GM19463 (cell line): ENCODE measurements around the gene SLC38A6.
A peak's percentile ranks its signal among the peaks of the same experiment; 100 is the strongest.

Source experiments
- ATAC-seq: cut with Tn5 transposase; IDR thresholded peaks from one replicate; pipeline ENCODE4 v1.9.1; 2021; ENCODE audit warnings: mild to moderate bottlenecking, moderate library complexity; ENCODE audit not compliant: unreplicated experiment

SLC38A6 gene

GRCh38 chr14:60975551-60975950, 5.5 kb upstream of the SLC38A6 start:
- no peak for ATAC-seq

GRCh38 chr14:60977847-60978246, 3.2 kb upstream of the SLC38A6 start:
- no peak for ATAC-seq

GRCh38 chr14:60981633-60982455, 799 bp downstream of the SLC38A6 start:
- no peak for ATAC-seq

DNA sequence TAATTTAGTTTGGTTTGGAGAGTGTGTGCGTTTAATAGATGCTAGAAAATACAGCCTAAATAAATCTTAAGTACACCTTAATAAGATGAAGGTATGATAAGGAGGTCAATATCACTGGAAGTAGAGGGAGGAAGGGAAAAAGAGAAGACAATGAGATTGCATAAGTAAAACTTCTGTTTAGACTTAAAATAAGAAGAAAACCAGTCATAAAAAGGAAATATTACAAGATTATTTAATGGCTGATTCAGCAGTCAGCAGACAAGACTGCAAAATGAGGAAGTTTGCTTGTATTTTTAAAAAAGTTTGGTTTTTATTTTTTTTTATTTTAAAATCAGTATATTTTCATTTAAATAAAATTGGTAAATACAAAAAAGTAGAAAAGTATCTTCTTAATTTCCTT, 3.2 kb downstream of the SLC38A6 start:
- ATAC-seq: no peak

DNA sequence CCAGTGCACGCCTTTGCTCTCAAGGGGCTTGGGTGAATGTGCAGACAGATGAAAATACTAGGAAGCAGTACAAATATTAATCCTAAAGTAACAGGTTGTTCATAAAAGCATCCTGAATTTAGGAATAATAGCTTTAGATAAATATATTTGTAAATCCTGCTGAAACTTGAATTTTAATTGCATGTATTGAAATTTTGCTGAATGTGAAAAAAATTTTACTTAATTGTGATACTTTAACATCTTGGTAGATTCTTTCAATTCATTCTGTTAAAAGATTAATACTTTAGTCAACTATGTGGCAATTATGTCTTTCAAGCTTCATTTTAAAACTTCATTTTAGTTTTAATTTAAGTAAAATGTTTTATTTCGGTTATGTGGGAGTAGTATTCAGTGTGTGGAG, 5.5 kb downstream of the SLC38A6 start:
- ATAC-seq: no peak

GRCh38 chr14:60989599-60989998, 8.6 kb downstream of the SLC38A6 start:
- ATAC-seq: no peak

GRCh38 chr14:60998617-60999016, 17.6 kb downstream of the SLC38A6 start:
- no peak for ATAC-seq

DNA sequence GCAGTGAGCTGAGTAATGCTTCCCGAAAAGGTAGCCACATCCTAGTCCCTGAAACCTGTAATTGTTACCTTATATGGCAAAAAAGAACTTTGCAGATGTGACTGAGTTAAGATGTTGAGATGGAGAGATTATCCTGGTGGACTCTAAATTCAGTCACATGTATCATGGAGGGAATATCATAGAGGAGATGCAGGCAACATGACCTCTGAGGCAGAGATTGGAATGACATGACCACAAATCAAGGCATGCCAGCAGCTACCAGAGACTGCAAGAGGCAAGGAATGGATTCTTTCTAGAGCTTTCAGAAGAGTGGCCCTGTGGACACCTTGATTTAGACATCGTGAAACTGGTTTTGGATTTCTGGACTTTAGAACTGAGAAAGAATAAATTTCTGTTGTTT, 18.5 kb downstream of the SLC38A6 start:
- no peak for ATAC-seq

DNA sequence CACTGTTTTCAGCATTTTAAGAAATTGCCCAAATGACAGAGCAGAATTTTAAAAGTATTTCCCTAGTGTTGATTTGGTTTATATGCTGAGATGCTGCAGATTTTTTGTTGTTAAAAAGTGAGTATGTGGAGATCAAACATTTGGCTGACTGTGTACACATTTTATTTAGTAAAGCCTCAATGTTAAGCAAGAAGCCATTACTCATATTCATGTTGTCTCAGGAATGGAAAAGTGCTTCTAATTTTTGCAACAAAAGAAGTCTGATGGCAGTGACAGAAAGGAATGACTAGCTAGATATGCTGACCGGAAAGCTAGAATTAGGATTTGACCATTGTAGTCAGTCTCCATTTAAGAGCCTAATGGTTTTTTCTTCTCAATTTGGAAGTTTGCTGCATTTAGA, 22.5 kb downstream of the SLC38A6 start:
- ATAC-seq: no peak

GRCh38 chr14:61019537-61019936, 38.5 kb downstream of the SLC38A6 start:
- ATAC-seq: no peak

DNA sequence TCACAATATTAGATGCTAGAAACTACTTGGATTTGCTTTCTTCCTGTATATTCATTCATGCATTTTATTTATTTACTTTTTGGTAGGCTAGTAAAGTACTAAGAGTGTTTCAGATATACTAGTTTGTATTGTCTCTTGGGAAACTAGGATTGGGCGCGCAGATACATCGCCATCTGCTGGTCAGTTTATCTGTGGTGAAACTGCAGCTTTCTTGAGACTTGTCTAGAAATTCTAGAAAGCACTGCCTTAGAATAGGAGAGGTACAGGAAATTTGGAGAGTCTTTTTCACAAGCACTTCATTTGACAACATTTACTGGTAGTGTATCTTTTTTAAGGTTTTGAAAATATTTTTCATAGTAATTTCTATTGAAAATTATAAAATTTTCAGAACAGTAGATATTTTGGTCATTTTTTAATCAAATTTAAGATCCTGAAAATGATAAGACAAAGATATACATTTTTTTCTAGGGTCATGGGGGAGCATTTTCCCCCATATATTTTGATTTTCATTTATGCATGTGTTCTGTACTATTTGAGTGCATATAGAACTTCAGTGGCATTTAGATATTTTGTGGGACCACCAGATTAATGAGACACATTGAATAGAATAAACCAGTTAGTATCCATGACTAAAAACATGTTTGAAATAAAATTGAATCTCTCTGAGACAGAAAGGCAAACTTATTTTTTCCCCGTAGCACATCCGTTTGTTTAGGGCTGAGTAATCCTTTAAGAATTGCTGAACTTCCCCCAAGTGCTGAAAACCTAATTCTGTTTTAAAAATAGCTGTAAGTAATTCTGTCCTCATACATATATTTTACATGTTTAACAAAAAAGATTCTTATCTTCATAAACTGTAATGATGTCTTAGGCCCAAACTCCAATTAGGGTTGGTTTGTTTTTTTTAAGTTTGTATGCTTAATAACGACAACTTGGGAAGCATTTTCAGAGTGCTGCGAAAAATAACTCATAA, 44.5 kb downstream of the SLC38A6 start:
- ATAC-seq: no peak

DNA sequence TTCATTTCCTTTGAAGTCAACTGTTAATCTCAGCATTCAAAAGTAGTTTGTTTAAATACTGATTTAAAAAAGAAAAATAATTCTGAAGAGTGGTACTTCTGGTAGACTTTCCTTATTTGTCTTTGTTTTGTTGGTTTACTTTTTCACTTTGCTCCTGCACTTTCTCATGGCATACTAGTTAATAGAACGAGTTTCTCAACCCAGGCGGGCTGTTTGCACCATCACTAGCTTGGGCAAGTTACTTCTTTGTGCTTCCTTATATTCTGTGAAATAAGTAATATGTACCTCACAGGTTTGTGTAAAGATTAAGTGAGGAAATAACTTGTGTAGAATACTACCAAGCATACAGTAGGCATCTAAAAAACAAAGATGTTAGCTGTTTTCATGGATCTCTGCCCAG, 45.5 kb downstream of the SLC38A6 start:
- ATAC-seq: no peak

DNA sequence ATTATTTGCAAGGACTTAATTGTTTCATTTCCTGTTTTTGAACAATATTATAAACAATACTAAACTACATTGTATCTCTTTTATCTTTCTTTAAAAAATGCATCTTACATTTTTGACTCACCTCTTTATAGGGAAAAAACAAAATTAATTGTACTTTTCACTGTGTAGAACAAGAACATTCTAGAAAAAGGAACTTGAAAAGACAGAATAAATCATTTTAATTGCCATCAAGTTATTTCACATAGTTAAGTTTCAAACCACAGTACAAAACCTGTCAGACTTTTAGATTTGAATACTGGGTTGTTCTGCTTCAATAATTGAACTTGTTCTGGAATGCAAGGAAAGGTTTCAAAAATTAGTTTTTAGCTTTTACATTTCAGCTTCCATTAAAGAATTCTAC, 50.0 kb downstream of the SLC38A6 start:
- ATAC-seq: no peak

DNA sequence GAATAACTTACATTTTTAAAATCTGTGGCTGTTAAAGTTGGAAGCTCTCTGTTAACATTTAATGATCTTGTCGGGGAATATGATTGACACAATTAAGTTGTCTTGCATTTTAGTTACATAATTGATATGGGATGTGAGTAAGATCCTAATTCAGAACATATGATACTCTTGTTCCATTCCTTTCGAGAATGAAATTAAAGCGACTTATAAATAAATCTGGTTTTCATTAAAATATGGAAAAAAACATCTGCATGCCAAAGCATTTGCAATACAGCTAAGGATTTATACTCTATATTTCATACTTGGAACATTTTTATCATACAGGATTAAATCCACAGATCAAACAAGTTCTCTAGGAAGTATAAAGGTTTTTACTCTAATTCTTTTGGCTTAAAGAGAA, 52.0 kb downstream of the SLC38A6 start:
- ATAC-seq: no peak

- no peak for ATAC-seq
These were observed 52.8 kb downstream of the SLC38A6 start for GRCh38 chr14:61033855-61034254.

DNA sequence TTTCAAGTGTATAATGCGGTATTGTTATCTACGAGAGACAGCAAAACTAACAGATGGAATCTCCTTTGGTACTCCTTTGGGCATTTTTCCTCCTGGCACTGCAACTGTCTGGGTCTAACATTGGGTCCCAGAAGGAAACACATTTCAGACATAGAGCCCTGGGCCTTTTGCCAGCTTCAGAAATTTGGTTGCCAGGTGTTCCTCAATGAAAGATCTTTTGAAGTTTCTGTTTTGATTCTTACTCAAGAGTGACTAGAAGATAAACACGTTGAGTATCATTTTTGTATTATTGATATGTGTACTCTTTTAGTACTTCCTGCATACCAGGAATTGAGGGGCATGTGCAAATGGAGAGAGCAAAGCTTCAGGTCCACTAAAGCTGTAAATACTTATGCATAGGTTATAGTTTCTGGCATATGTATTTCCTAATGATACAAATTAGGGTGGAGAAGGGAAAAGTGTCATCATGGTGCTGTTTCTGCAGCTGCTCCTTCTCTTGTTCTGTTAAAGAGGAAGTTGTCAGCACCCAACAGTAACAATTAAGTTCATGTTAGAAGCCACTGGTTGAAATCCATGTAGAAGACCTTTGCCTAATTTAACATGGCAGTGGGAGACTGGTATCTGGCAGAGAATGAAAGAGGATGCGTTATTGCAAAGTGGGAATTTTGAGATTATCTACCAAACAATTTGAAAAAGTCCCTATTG, 53.5 kb downstream of the SLC38A6 start:
- peak; percentile 86 for ATAC-seq

DNA sequence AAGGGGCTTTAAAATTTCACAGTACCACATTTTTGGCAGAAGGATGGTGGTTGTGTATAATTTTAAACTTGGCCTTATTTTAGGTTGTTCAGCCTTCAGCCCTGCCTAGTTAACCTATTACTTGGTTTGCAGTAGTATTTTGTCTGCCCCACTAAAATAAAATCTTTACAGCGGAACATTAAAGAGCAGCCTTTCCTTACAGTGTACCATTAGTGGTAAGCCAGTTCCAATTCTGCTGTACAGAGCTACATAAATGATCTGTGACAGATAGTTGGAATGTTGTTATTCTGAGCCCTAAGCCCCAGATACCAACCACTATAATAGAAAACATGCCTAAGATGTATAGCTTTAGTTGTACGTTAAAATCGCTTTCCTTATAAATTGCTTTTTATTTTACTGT, 56.2 kb downstream of the SLC38A6 start:
- ATAC-seq: no peak

- ATAC-seq: no peak
These were observed 60.7 kb downstream of the SLC38A6 start for GRCh38 chr14:61041704-61042103.

- ATAC-seq: no peak
These were observed 61.2 kb downstream of the SLC38A6 start for GRCh38 chr14:61042220-61042619.

DNA sequence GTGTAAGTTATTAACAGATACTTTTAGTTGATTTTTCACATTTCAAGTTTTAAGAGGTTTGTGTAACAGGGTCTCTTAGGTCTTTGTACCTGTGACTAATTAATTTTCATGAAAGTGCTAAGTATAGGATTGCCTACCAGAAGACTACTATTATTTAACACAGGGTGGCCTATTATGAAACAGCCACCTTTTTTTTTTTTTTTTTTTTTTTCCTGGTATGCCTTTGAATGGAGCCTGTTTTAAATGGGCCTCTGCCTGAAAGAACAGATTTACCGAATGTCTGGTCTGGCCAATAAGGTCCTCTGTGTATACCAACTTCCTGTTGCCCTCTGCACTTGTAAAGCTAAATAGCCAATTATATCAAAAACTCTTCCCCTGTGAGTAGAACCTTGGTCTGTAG, 62.5 kb downstream of the SLC38A6 start:
- ATAC-seq: no peak

- ATAC-seq: no peak
These were observed 66.0 kb downstream of the SLC38A6 start for GRCh38 chr14:61047021-61047420.
